Hematopoietic multipotent progenitor cell treated with erythropoietin and hydrocortisone succinate and interleukin-3 and kit ligand, for 15 days (in vitro differentiated cells): ENCODE data around the gene TEX48.

Experiments
- DNase-seq: peaks from one replicate; pipeline ENCODE4 v3.0.0-alpha.2; 2015; ENCODE audit warnings: low spot score

TEX48 gene

GRCh38 chr9:114681594-114682332 is at the start of gene TEX48:
TEX48 (minus strand) TSS chr9:114682192; CDS start chr9:114671723, 10,469 bp downstream.
- DNase-seq, result peak; percentile 76

- DNase-seq, result no peak
Measured at GRCh38 chr9:114731701-114732100, 49.7 kb upstream of the TEX48 start.

- DNase-seq, result no peak
Measured at GRCh38 chr9:114729706-114730105, 47.7 kb upstream of the TEX48 start.

GRCh38 chr9:114725930-114726329 is 43.9 kb upstream of the TEX48 start:
- no peak for DNase-seq

GRCh38 chr9:114724744-114725143 is 42.8 kb upstream of the TEX48 start:
- no peak for DNase-seq

- DNase-seq, result no peak
Measured at GRCh38 chr9:114723931-114724330, 41.9 kb upstream of the TEX48 start.

- DNase-seq, result no peak
Measured at GRCh38 chr9:114722937-114723620, 41.1 kb upstream of the TEX48 start.

- no peak for DNase-seq
Measured at GRCh38 chr9:114722081-114722621, 40.2 kb upstream of the TEX48 start.

- no peak for DNase-seq
Measured at GRCh38 chr9:114721491-114722079, 39.6 kb upstream of the TEX48 start.

- no peak for DNase-seq
Measured at GRCh38 chr9:114720086-114720676, 38.2 kb upstream of the TEX48 start.

GRCh38 chr9:114719290-114719689 is 37.3 kb upstream of the TEX48 start:
- no peak for DNase-seq

- no peak for DNase-seq
Measured at GRCh38 chr9:114718801-114719221, 36.8 kb upstream of the TEX48 start.

GRCh38 chr9:114717908-114718486 is 36.0 kb upstream of the TEX48 start:
- DNase-seq, result no peak

- no peak for DNase-seq
Measured at GRCh38 chr9:114709636-114710035, 27.6 kb upstream of the TEX48 start.

- DNase-seq, result no peak
Measured at GRCh38 chr9:114706711-114707110, 24.7 kb upstream of the TEX48 start.

GRCh38 chr9:114701988-114702387 is 20.0 kb upstream of the TEX48 start:
- DNase-seq, result no peak

GRCh38 chr9:114697951-114698351 is 16.0 kb upstream of the TEX48 start:
- no peak for DNase-seq

- no peak for DNase-seq
Measured at GRCh38 chr9:114696814-114697544, 15.0 kb upstream of the TEX48 start.

- DNase-seq, result no peak
Measured at GRCh38 chr9:114695948-114696347, 14.0 kb upstream of the TEX48 start.

GRCh38 chr9:114694719-114695269 is 12.8 kb upstream of the TEX48 start:
- no peak for DNase-seq

- DNase-seq, result no peak
Measured at GRCh38 chr9:114694146-114694545, 12.2 kb upstream of the TEX48 start.
